HCT116 (cell line): ENCODE measurements around the gene CYB5B. TPM values are rescaled to one million over a fixed set of nuclear protein-coding genes. Genes with fewer than 3 reads are reported as not detected.

Experiments used
- ATAC-seq: fragments of 200-7000 bp; cut with Tn5 transposase; 2 replicates; pipeline ENCODE4 v1.9.1; 2020; ENCODE audit warnings: mild to moderate bottlenecking, moderate library complexity
- BruUV-seq: library from RNA; stranded (reverse); fragments of 400-500 nt; replicated peaks from 2 replicates; lab custom pipeline; 2021; lab: Mats Ljungman, UMichigan
- CTCF ChIA-PET: fragments of 300-600 bp; sonication (Branson Sonifier 250); formaldehyde crosslinking; loops from one replicate; lab custom pipeline; 2021; ENCODE audit warnings: antibody characterized with exemption; lab: Charles Lee
- POLR2A ChIA-PET: fragments of 300-600, 350-600 bp; sonication (Branson Sonifier 250); formaldehyde crosslinking; loops from one replicate; lab custom pipeline; 2021; ENCODE audit warnings: antibody characterized with exemption; lab: Charles Lee
- RAD21 ChIA-PET, 2 experiments: fragments of 300-600 bp; sonication (Branson Sonifier 250); formaldehyde crosslinking; loops; one replicate each; lab custom pipeline; 2023; ENCODE audit warnings: low total read pairs in 2 of 2; ENCODE audit not compliant: uncharacterized antibody in 2 of 2, unreplicated experiment in 2 of 2, low non-redundant PET in 1 of 2; lab: Charles Lee
- DNase-seq: peaks from one replicate; pipeline ENCODE4 v3.0.0-alpha.2; 2010; ENCODE audit warnings: low read depth, low spot score
- H2AFZ ChIP-seq: fragments of 200-600 bp; shearing (Covaris generic), sonication (generic); 2 replicates; pipeline ENCODE4 v1.6.1; 2017; ENCODE audit warnings: low read depth, mixed run types, mixed read lengths, antibody characterized with exemption, low read length; ENCODE audit not compliant: poor library complexity, severe bottlenecking
- H3K27ac ChIP-seq: 2 replicates; pipeline ENCODE4 v1.5.1; 2012; ENCODE audit warnings: low read depth, low read length
- H3K27me3 ChIP-seq: fragments of 200-600 bp; sonication (generic); 2 replicates; pipeline ENCODE4 v1.6.1; 2016; ENCODE audit warnings: mixed run types, low read length, mixed read lengths; ENCODE audit not compliant: insufficient read depth
- H3K36me3 ChIP-seq, 2 experiments: fragments of 200-500 bp in 1 of 2; fragments of 200-600 bp in 1 of 2; sonication (Bioruptor generic) in 1 of 2; sonication (generic) in 1 of 2; 2 replicates each; pipeline versions ENCODE4 v1.5.1 to v1.6.1; 2014 to 2016; ENCODE audit warnings: low read length in 2 of 2, inconsistent platforms in 1 of 2, mixed read lengths in 1 of 2, mixed run types in 1 of 2; ENCODE audit not compliant: insufficient read depth in 2 of 2, control insufficient read depth in 1 of 2
- H3K4me1 ChIP-seq, 2 experiments: fragments of 200-600 bp in 1 of 2; sonication (generic) in 1 of 2; 2 replicates each; pipeline versions ENCODE4 v1.5.1 to v1.6.1; 2012 to 2017; ENCODE audit warnings: low read length in 2 of 2, inconsistent platforms in 1 of 2, mild to moderate bottlenecking in 1 of 2, mixed read lengths in 1 of 2, mixed run types in 1 of 2, moderate library complexity in 1 of 2; ENCODE audit not compliant: insufficient read depth in 2 of 2, control insufficient read depth in 1 of 2
- H3K4me2 ChIP-seq: fragments of 200-600 bp; sonication (generic); 2 replicates; pipeline ENCODE4 v1.6.1; 2017; ENCODE audit warnings: mixed run types, low read length, mixed read lengths
- H3K4me3 ChIP-seq, 2 experiments: fragments of 200-600 bp in 1 of 2; sonication (generic) in 1 of 2; replicated peaks in 1 of 2; 2 replicates each; pipeline ENCODE4 v1.5.1; 2011 to 2016; ENCODE audit warnings: low read length in 2 of 2, control low read depth in 1 of 2, low read depth in 1 of 2, mild to moderate bottlenecking in 1 of 2, mixed read lengths in 1 of 2, mixed run types in 1 of 2
- H3K79me2 ChIP-seq: fragments of 200-600 bp; sonication (generic); 2 replicates; pipeline ENCODE4 v1.6.1; 2017; ENCODE audit warnings: mild to moderate bottlenecking, mixed run types, low read length, moderate library complexity, mixed read lengths; ENCODE audit not compliant: insufficient read depth
- H3K9ac ChIP-seq: fragments of 200-600 bp; sonication (generic); 2 replicates; pipeline ENCODE4 v1.6.1; 2016; ENCODE audit warnings: low read length, mixed read lengths
- H3K9me2 ChIP-seq: fragments of 200-600 bp; sonication (generic), shearing (Covaris generic); 2 replicates; pipeline ENCODE4 v1.6.1; 2017; ENCODE audit warnings: mixed run types, mild to moderate bottlenecking, moderate library complexity; ENCODE audit not compliant: insufficient read depth
- H3K9me3 ChIP-seq, 2 experiments: fragments of 200-500 bp in 1 of 2; fragments of 200-600 bp in 1 of 2; sonication (Bioruptor generic) in 1 of 2; sonication (generic) in 1 of 2; 2 replicates each; pipeline ENCODE4 v1.6.1; 2014 to 2017; ENCODE audit warnings: low read length in 2 of 2, mixed read lengths in 2 of 2, inconsistent platforms in 1 of 2, low read depth in 1 of 2, mild to moderate bottlenecking in 1 of 2, mixed run types in 1 of 2, moderate library complexity in 1 of 2; ENCODE audit not compliant: control insufficient read depth in 1 of 2, insufficient read depth in 1 of 2
- H4K20me1 ChIP-seq: fragments of 200-600 bp; sonication (generic), shearing (Covaris generic); 2 replicates; pipeline ENCODE4 v1.6.1; 2017; ENCODE audit warnings: mixed run types, mild to moderate bottlenecking, moderate library complexity; ENCODE audit not compliant: insufficient read depth
- CEBPB ChIP-seq: IDR thresholded peaks from 2 replicates; pipeline ENCODE4 v1.6.1; 2012; ENCODE audit warnings: low read depth
- EZH2phosphoT487 ChIP-seq: fragments of 200-600 bp; IDR thresholded peaks from 2 replicates; pipeline ENCODE4 v1.6.1; 2018; ENCODE audit warnings: antibody characterized with exemption, borderline replicate concordance
- JUND ChIP-seq: IDR thresholded peaks from 2 replicates; pipeline ENCODE4 v1.6.1; 2012
- SRF ChIP-seq: IDR thresholded peaks from 2 replicates; pipeline ENCODE4 v1.6.1; 2012; ENCODE audit warnings: low read depth
- ZFX ChIP-seq: fragments of 450-650 bp; IDR thresholded peaks from 2 replicates; pipeline ENCODE4 v1.6.1; 2017
- ZNF274 ChIP-seq: fragments of 200-500 bp; sonication (Bioruptor generic); IDR thresholded peaks from 2 replicates; pipeline ENCODE4 v1.6.1; 2014; ENCODE audit warnings: mild to moderate bottlenecking, low read depth, low read length, inconsistent platforms
- intact Hi-C: fragments of 100-400 bp; cut with micrococcal nuclease; formaldehyde crosslinking; loops from 2 replicates; pipeline ENCODE4 v1.10.0; 2022
- total RNA-seq: library from RNA; stranded (reverse); gene quantifications from one replicate; pipeline ENCODE4 v1.2.1, GENCODE V29; 2021; ENCODE audit not compliant: unreplicated experiment
- TF ChIP-seq, protein P1 (sequence below), 3 experiments: fragments of 200-600 bp in 1 of 3; sonication (generic) in 1 of 3; IDR thresholded peaks in 2 of 3; conservative IDR thresholded peaks in 1 of 3; 2 replicates each; pipeline ENCODE4 v1.5.1; 2012 to 2017; ENCODE audit warnings: low read depth in 2 of 3, low read length in 2 of 3, antibody characterized with exemption in 1 of 3, borderline replicate concordance in 1 of 3, control low read depth in 1 of 3, mild to moderate bottlenecking in 1 of 3, mixed read lengths in 1 of 3, mixed run types in 1 of 3, moderate library complexity in 1 of 3; ENCODE audit not compliant: insufficient read depth in 1 of 3
- TF ChIP-seq, protein P2 (sequence below): IDR thresholded peaks from 2 replicates; pipeline ENCODE4 v1.6.1; 2012
- TF ChIP-seq, protein P3 (sequence below): IDR thresholded peaks from 2 replicates; pipeline ENCODE4 v1.6.1; 2012

The CYB5B gene
- total RNA-seq, 1 experiment from 2014 or later = 689 TPM

DNA sequence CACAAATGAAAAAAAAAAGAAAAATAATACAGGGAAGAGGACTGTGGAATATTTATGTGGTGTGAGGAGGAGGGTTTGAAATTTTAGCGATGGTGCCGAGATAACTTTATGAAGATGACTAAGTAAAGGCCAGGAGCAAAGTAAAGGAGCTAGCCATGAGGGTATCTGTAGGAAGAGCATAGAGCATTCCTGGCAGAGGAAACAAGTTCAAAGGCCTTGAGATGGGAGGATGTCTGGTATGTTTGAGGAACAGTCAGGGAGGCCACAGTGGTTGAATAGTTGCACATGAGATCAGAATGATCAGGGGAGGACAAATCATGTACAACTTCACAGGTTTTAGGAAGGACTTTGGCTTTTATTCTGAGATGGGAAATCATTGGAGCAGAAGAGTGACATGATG is 4.2 kb downstream of the CYB5B start:
- no peaks in the 10 kb centered on the region for H4K20me1 ChIP-seq
- intact Hi-C loops = no loop called here
- no peaks in the 10 kb centered on the region for H3K9me2 ChIP-seq
- H3K4me1 ChIP-seq = peaks cover 66 to 74% of the 10 kb centered on the region in 2 experiments
- BruUV-seq = TSS peak; percentile 98
- peaks cover 0 to 7% of the 10 kb centered on the region in 2 experiments; a peak in 1 of 4 replicates for H3K9me3 ChIP-seq
- CTCF ChIA-PET = no interaction called here
- peaks cover 92% of the 10 kb centered on the region for H3K79me2 ChIP-seq
- no peak overlapping the region for H3K9ac ChIP-seq
- POLR2A ChIA-PET = interaction anchor here (1.5 to 3.8 kb wide), 2 partner anchors 19 to 24 kb away, joined by 3 to 18 read pairs; no protein-coding TSS in a partner anchor
- peak overlapping the region; percentile 31; the same call in 1 of the 2 replicates for H3K4me2 ChIP-seq
- RAD21 ChIA-PET = interaction anchor here in 1 of 2 experiments (0.6 kb wide), 1 partner anchor 30 kb away, joined by 3 read pairs; no protein-coding TSS in a partner anchor
- TF ChIP-seq, protein P1, sequence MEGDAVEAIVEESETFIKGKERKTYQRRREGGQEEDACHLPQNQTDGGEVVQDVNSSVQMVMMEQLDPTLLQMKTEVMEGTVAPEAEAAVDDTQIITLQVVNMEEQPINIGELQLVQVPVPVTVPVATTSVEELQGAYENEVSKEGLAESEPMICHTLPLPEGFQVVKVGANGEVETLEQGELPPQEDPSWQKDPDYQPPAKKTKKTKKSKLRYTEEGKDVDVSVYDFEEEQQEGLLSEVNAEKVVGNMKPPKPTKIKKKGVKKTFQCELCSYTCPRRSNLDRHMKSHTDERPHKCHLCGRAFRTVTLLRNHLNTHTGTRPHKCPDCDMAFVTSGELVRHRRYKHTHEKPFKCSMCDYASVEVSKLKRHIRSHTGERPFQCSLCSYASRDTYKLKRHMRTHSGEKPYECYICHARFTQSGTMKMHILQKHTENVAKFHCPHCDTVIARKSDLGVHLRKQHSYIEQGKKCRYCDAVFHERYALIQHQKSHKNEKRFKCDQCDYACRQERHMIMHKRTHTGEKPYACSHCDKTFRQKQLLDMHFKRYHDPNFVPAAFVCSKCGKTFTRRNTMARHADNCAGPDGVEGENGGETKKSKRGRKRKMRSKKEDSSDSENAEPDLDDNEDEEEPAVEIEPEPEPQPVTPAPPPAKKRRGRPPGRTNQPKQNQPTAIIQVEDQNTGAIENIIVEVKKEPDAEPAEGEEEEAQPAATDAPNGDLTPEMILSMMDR (IDR thresholded peaks at IDR 0.05 in 2 of 3, conservative IDR thresholded peaks at IDR 0.05 in 1 of 3; ENCODE audit: borderline replicate concordance in 1 of 3, insufficient read depth in 1 of 3, low read depth in 2 of 3, low read length in 2 of 3) = no peak
- TF ChIP-seq ZFX (no peak), SRF (no peak), CEBPB (no peak), EZH2phosphoT487 (no peak), ZNF274 (no peak), JUND (no peak)
- TF ChIP-seq, protein P2, sequence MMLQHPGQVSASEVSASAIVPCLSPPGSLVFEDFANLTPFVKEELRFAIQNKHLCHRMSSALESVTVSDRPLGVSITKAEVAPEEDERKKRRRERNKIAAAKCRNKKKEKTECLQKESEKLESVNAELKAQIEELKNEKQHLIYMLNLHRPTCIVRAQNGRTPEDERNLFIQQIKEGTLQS = no peak
- TF ChIP-seq, protein P3, sequence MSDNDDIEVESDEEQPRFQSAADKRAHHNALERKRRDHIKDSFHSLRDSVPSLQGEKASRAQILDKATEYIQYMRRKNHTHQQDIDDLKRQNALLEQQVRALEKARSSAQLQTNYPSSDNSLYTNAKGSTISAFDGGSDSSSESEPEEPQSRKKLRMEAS = no peak
- DNase-seq (no peak), ATAC-seq (no peak)
- peak overlapping the region; percentile 90 for H3K27ac ChIP-seq
- no peak overlapping the region for H3K4me3 ChIP-seq
- H3K36me3 ChIP-seq = peaks cover 42 to 63% of the 10 kb centered on the region in 2 experiments
- H2AFZ ChIP-seq = no peak overlapping the region
- H3K27me3 ChIP-seq = no peaks in the 10 kb centered on the region
